Measurements from ENCODE around the gene TUBGCP6.

DNA sequence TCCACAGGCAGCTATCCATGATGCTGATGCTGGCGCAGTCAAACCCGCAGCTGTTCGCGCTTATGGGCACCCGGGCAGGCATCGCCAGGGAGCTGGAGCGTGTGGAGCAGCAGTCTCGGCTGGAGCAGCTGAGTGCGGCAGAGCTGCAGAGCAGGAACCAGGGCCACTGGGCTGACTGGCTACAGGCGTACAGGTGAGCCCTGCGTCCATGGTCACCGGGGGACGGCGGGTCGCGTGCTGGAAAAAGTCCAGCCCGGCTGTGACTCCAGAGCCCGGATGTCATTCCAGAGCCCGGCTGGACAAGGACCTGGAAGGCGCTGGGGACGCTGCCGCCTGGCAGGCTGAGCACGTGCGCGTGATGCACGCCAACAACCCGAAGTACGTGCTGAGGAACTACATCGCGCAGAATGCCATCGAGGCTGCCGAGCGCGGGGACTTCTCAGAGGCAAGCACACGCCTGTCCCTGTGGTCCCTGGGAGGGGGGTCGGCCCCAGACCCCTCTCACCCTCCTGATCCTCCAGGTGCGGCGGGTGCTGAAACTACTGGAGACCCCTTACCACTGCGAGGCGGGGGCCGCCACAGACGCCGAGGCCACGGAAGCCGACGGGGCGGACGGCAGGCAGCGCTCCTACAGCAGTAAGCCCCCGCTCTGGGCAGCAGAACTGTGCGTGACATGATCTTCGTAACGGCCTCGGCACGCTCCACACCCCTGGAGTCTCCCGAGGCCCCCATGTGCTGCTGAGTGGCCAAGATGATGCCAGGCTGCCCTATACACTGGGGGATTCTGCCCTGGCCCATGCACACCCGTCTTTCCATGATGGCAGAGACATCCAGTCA lies 27.9 kb downstream of the TUBGCP6 start:
- 0 out of 2 replicates have a peak, but pooled peaks have one; percentile 11 for TF ChIP-seq POLR2AphosphoS5 (IDR thresholded peaks at IDR 0.05; ENCODE audit: low read depth, low read length)
- TF ChIP-seq TAF1 (IDR thresholded peaks at IDR 0.05; ENCODE audit: borderline replicate concordance, low read depth, low read length) = no peak
- TF ChIP-seq POLR2A (IDR thresholded peaks at IDR 0.05; ENCODE audit: low read depth, low read length) = no peak

All from GM12892 (cell line).